OCI-LY1 (cell line): ENCODE results near the gene MAPK7.

ENCODE experiments used
- H2AFZ ChIP-seq: fragments of 200-600 bp; sonication (generic), shearing (Covaris generic); 2 replicates; pipeline ENCODE4 v1.6.0; 2014; ENCODE audit warnings: antibody characterized with exemption, mild to moderate bottlenecking, low read length
- H3F3A ChIP-seq: fragments of 200-600 bp; sonication (generic), shearing (Covaris generic); 2 replicates; pipeline ENCODE4 v1.6.0; 2014; ENCODE audit warnings: mild to moderate bottlenecking, antibody characterized with exemption, low read length, moderate library complexity; ENCODE audit not compliant: insufficient read depth
- H3K27ac ChIP-seq: fragments of 200-600 bp; sonication (generic); 2 replicates; pipeline ENCODE4 v1.5.1; 2014; ENCODE audit warnings: low read length, mixed run types, mild to moderate bottlenecking, low read depth; ENCODE audit not compliant: poor library complexity, severe bottlenecking
- H3K27me3 ChIP-seq: fragments of 200-600 bp; sonication (generic); 2 replicates; pipeline ENCODE4 v1.6.0; 2014; ENCODE audit warnings: antibody characterized with exemption, mild to moderate bottlenecking, low read length, moderate library complexity; ENCODE audit not compliant: insufficient read depth
- H3K36me3 ChIP-seq: fragments of 200-600 bp; sonication (generic); 2 replicates; pipeline ENCODE4 v1.6.1; 2014; ENCODE audit warnings: mild to moderate bottlenecking, antibody characterized with exemption, low read length, moderate library complexity, mixed read lengths; ENCODE audit not compliant: insufficient read depth
- H3K4me1 ChIP-seq: fragments of 200-600 bp; sonication (generic); 2 replicates; pipeline ENCODE4 v1.5.1; 2014; ENCODE audit warnings: mild to moderate bottlenecking, low read length, moderate library complexity; ENCODE audit not compliant: insufficient read depth, severe bottlenecking
- H3K4me2 ChIP-seq: fragments of 200-600 bp; sonication (generic), shearing (Covaris generic); 2 replicates; pipeline ENCODE4 v1.6.1; 2014; ENCODE audit warnings: low read length
- H3K4me3 ChIP-seq: fragments of 200-600 bp; sonication (generic); 2 replicates; pipeline ENCODE4 v1.5.1; 2014; ENCODE audit warnings: low read length, low read depth, mild to moderate bottlenecking, mixed read lengths; ENCODE audit not compliant: poor library complexity, severe bottlenecking
- H3K79me2 ChIP-seq: fragments of 200-600 bp; shearing (Covaris generic); 2 replicates; pipeline ENCODE4 v1.6.1; 2016; ENCODE audit warnings: mixed run types, low read length, mixed read lengths; ENCODE audit not compliant: insufficient read depth
- H3K9ac ChIP-seq: fragments of 200-600 bp; sonication (generic), shearing (Covaris generic); 2 replicates; pipeline ENCODE4 v1.6.1; 2014; ENCODE audit warnings: mild to moderate bottlenecking, low read length, mixed read lengths
- H3K9me2 ChIP-seq: fragments of 200-600 bp; sonication (generic), shearing (Covaris generic); 2 replicates; pipeline ENCODE4 v1.6.1; 2014; ENCODE audit warnings: low read depth, mild to moderate bottlenecking, low read length, mixed read lengths
- H3K9me3 ChIP-seq: fragments of 200-600 bp; shearing (Covaris generic); 2 replicates; pipeline ENCODE4 v1.6.1; 2014; ENCODE audit warnings: low read length, mixed read lengths
- H4K20me1 ChIP-seq: fragments of 200-600 bp; sonication (generic), shearing (Covaris generic); 2 replicates; pipeline ENCODE4 v1.6.0; 2016; ENCODE audit warnings: mild to moderate bottlenecking, low read length; ENCODE audit not compliant: insufficient read depth
- CTCF ChIP-seq: fragments of 200-600 bp; sonication (generic), shearing (Covaris generic); IDR thresholded peaks from 2 replicates; pipeline ENCODE4 v1.5.1; 2017; ENCODE audit warnings: mild to moderate bottlenecking, antibody characterized with exemption, low read length, moderate library complexity, mixed read lengths
- EZH2 ChIP-seq: fragments of 200-600 bp; sonication (generic), shearing (Covaris generic); IDR thresholded peaks from 2 replicates; pipeline ENCODE4 v1.8.0; 2017; ENCODE audit warnings: borderline replicate concordance, mixed run types, mild to moderate bottlenecking, antibody characterized with exemption, low read length, moderate library complexity, mixed read lengths

Gene MAPK7

GRCh38 chr17:19405114-19405513 lies 26.8 kb downstream of the MAPK7 start:
- TF ChIP-seq CTCF (no peak), EZH2 (no peak)
- H3F3A ChIP-seq: no peaks in the 10 kb centered on the region
- H4K20me1 ChIP-seq: no peaks in the 10 kb centered on the region
- no peak overlapping the region for H3K4me3 ChIP-seq
- no peaks in the 10 kb centered on the region for H3K79me2 ChIP-seq
- no peak overlapping the region for H2AFZ ChIP-seq
- no peaks in the 10 kb centered on the region for H3K9me3 ChIP-seq
- peaks cover 4% of the 10 kb centered on the region; the same call in 1 of the 2 replicates for H3K27me3 ChIP-seq
- H3K36me3 ChIP-seq: no peaks in the 10 kb centered on the region
- H3K27ac ChIP-seq: no peak overlapping the region
- no peaks in the 10 kb centered on the region for H3K9me2 ChIP-seq
- H3K9ac ChIP-seq: no peak overlapping the region
- H3K4me2 ChIP-seq: no peak overlapping the region
- H3K4me1 ChIP-seq: no peaks in the 10 kb centered on the region

- Histone ChIP-seq H3K9me3 (no peaks in the 10 kb centered on the region), H3K4me1 (no peaks in the 10 kb centered on the region), H3K79me2 (no peaks in the 10 kb centered on the region), H3K4me2 (no peak overlapping the region), H3K27me3 (peaks cover 4% of the 10 kb centered on the region; the same call in 1 of the 2 replicates), H3K27ac (no peak overlapping the region), H3F3A (no peaks in the 10 kb centered on the region), H3K9ac (no peak overlapping the region), H2AFZ (no peak overlapping the region), H3K4me3 (no peak overlapping the region), H3K36me3 (no peaks in the 10 kb centered on the region), H4K20me1 (no peaks in the 10 kb centered on the region), H3K9me2 (no peaks in the 10 kb centered on the region)
- no peak for TF ChIP-seq EZH2
- no peak for TF ChIP-seq CTCF
These were observed 29.5 kb downstream of the MAPK7 start for GRCh38 chr17:19407601-19408345.

- Histone ChIP-seq H3K4me3 (no peak overlapping the region), H3K4me1 (no peaks in the 10 kb centered on the region), H3K4me2 (no peak overlapping the region), H3K36me3 (no peaks in the 10 kb centered on the region), H3K27me3 (peaks cover 4% of the 10 kb centered on the region; the same call in 1 of the 2 replicates), H3K9ac (no peak overlapping the region), H3K9me2 (no peaks in the 10 kb centered on the region), H3K9me3 (no peaks in the 10 kb centered on the region), H2AFZ (no peak overlapping the region), H4K20me1 (no peaks in the 10 kb centered on the region), H3K27ac (no peak overlapping the region), H3K79me2 (no peaks in the 10 kb centered on the region), H3F3A (no peaks in the 10 kb centered on the region)
- TF ChIP-seq EZH2 (no peak), CTCF (no peak)
These were observed 30.0 kb downstream of the MAPK7 start for GRCh38 chr17:19408346-19408710.
